GM21786 (cell line): ENCODE results near the gene ANGPTL4.

Source experiments
- ATAC-seq: cut with Tn5 transposase; IDR thresholded peaks from one replicate; pipeline ENCODE4 v1.9.1; 2021; ENCODE audit not compliant: unreplicated experiment

Gene ANGPTL4

GRCh38 chr19:8387688-8388611 is 24.0 kb downstream of the ANGPTL4 start:
- ATAC-seq = no peak

GRCh38 chr19:8388612-8388958 is 24.6 kb downstream of the ANGPTL4 start:
- no peak for ATAC-seq

GRCh38 chr19:8389891-8390616 is 26.1 kb downstream of the ANGPTL4 start, which contains the start of gene RAB11B:
RAB11B (plus strand) TSS chr19:8390360; CDS start chr19:8390417, 57 bp downstream.
- ATAC-seq = peak; percentile 87

GRCh38 chr19:8390617-8390981 is 26.6 kb downstream of the ANGPTL4 start:
- ATAC-seq = peak; percentile 26

- no peak for ATAC-seq
Measured at GRCh38 chr19:8391198-8392016, 27.5 kb downstream of the ANGPTL4 start.

GRCh38 chr19:8392017-8392591 is 28.1 kb downstream of the ANGPTL4 start:
- ATAC-seq = no peak

GRCh38 chr19:8393192-8393870 is 29.4 kb downstream of the ANGPTL4 start:
- no peak for ATAC-seq

GRCh38 chr19:8393871-8394250 is 29.9 kb downstream of the ANGPTL4 start:
- ATAC-seq = no peak

GRCh38 chr19:8395621-8396082 is 31.7 kb downstream of the ANGPTL4 start:
- no peak for ATAC-seq

- no peak for ATAC-seq
Measured at GRCh38 chr19:8396185-8396562, 32.2 kb downstream of the ANGPTL4 start.

GRCh38 chr19:8396563-8397203 is 32.7 kb downstream of the ANGPTL4 start:
- no peak for ATAC-seq

GRCh38 chr19:8397271-8397670 is 33.3 kb downstream of the ANGPTL4 start:
- no peak for ATAC-seq

- no peak for ATAC-seq
Measured at GRCh38 chr19:8397746-8398310, 33.9 kb downstream of the ANGPTL4 start.

GRCh38 chr19:8398311-8398771 is 34.4 kb downstream of the ANGPTL4 start:
- ATAC-seq = no peak

- ATAC-seq = no peak
Measured at GRCh38 chr19:8399681-8400188, 35.8 kb downstream of the ANGPTL4 start.

- no peak for ATAC-seq
Measured at GRCh38 chr19:8401981-8402411, 38.0 kb downstream of the ANGPTL4 start.

- ATAC-seq = no peak
Measured at GRCh38 chr19:8403098-8403819, 39.3 kb downstream of the ANGPTL4 start.

- no peak for ATAC-seq
Measured at GRCh38 chr19:8403820-8404109, 39.8 kb downstream of the ANGPTL4 start.
